Peyer's patch (tissue), 4 donors: ENCODE data around the gene PTPRQ.

Experiments used
- CTCF ChIP-seq, 6 experiments: fragments of 450-650 bp in 4 of 6; fragments of 200-600 bp in 2 of 6; sonication (generic) in 1 of 6; IDR thresholded peaks; one replicate each; pipeline ENCODE4 v1.5.1; 2017 to 2019; ENCODE audit warnings: antibody characterized with exemption in 6 of 6, mild to moderate bottlenecking in 3 of 6, moderate library complexity in 1 of 6
- POLR2A ChIP-seq, 2 donors: fragments of 450-650 bp; IDR thresholded peaks; one replicate each; pipeline ENCODE4 v1.5.1; 2017; ENCODE audit warnings: antibody characterized with exemption in 2 of 2, mild to moderate bottlenecking in 2 of 2, moderate library complexity in 2 of 2

GRCh38 chr12:80445083-80445793, 1.2 kb downstream of the PTPRQ start:
- TF ChIP-seq POLR2A (IDR thresholded peaks at IDR 0.05) (no peak), CTCF (IDR thresholded peaks at IDR 0.05) (no peak)
